Liver (tissue), 9 donors: ENCODE measurements around the gene LIMS3. TPM values are rescaled to one million over a fixed set of nuclear protein-coding genes. Genes with fewer than 3 reads are reported as not detected.
"Not testable (repeated sequence)": the region's sequence is repeated elsewhere in the genome, so short reads cannot be mapped to it uniquely, and the experiment has no call there.

ENCODE experiments used
- DNase-seq: peaks from one replicate; pipeline ENCODE4 v3.0.0-alpha.2; 2017; ENCODE audit warnings: low spot score
- H3K27ac ChIP-seq, 2 donors: one replicate each; pipeline ENCODE4 v1.7.0; 2013; ENCODE audit warnings: inconsistent platforms in 2 of 2, low read length in 2 of 2, control low read depth in 1 of 2, low read depth in 1 of 2, mild to moderate bottlenecking in 1 of 2
- H3K27me3 ChIP-seq, 4 donors: one replicate each; pipeline versions ENCODE4 v1.6.1 to v1.7.0; 2013; ENCODE audit warnings: low read length in 3 of 4, inconsistent platforms in 1 of 4, mild to moderate bottlenecking in 1 of 4, moderate library complexity in 1 of 4; ENCODE audit not compliant: control insufficient read depth in 4 of 4, insufficient read depth in 4 of 4
- H3K36me3 ChIP-seq, 4 donors: one replicate each; pipeline versions ENCODE4 v1.6.1 to v1.7.0; 2013; ENCODE audit warnings: low read length in 3 of 4, mild to moderate bottlenecking in 3 of 4, low read depth in 1 of 4, moderate library complexity in 1 of 4; ENCODE audit not compliant: control insufficient read depth in 4 of 4, insufficient read depth in 3 of 4
- H3K4me1 ChIP-seq, 4 donors: one replicate each; pipeline versions ENCODE4 v1.6.1 to v1.7.0; 2013; ENCODE audit warnings: low read length in 3 of 4, mild to moderate bottlenecking in 3 of 4, moderate library complexity in 1 of 4; ENCODE audit not compliant: control insufficient read depth in 4 of 4, insufficient read depth in 4 of 4
- H3K4me3 ChIP-seq, 3 donors: one replicate each; pipeline versions ENCODE4 v1.6.1 to v1.7.0; 2013; ENCODE audit warnings: low read length in 3 of 3, control low read depth in 1 of 3, low read depth in 1 of 3, mild to moderate bottlenecking in 1 of 3
- H3K9ac ChIP-seq, 2 donors: one replicate each; pipeline ENCODE4 v1.7.0; 2013; ENCODE audit warnings: low read length in 2 of 2, mild to moderate bottlenecking in 2 of 2, moderate library complexity in 2 of 2, control low read depth in 1 of 2, low read depth in 1 of 2
- H3K9me3 ChIP-seq, 4 donors: one replicate each; pipeline versions ENCODE4 v1.6.1 to v1.7.0; 2013; ENCODE audit warnings: low read length in 3 of 4; ENCODE audit not compliant: control insufficient read depth in 4 of 4
- WGBS: extraction: QIAGEN DNeasy Blood & Tissue Kit; methylation state at CpG from one replicate; pipeline ENCODE4 v1.1.7; 2013; 5-methylcytosine and 5-hydroxymethylcytosine counted together
- polyA plus RNA-seq, 2 donors: library from polyadenylated mRNA; stranded (reverse) in 1 of 2; unstranded in 1 of 2; fragments of 200-250 nt in 1 of 2; fragments of >200 nt in 1 of 2; fragmentation: Nextera tagmentation in 1 of 2; extraction: Ambion mirVana in 1 of 2; gene quantifications; one replicate each; pipeline versions ENCODE4 v1.2.1 to v1.2.3, GENCODE V29; 2013 to 2015
- total RNA-seq, 2 donors: library from RNA; depleted of rRNA; stranded (reverse); fragments of >200 nt; gene quantifications; one replicate each; pipeline ENCODE4 v1.2.3, GENCODE V29; 2014
- donor health status: healthy.
- donor health status: healthy.
- donor health status: healthy.
- donor health status: healthy.
- donor health status: healthy.

The LIMS3 gene
- total and polyA plus RNA-seq, 4 donors = 0.03 to 3.7 (median 0.75) TPM; not detected in 1

- H3K27me3 ChIP-seq, H3K9ac ChIP-seq, DNase-seq, H3K27ac ChIP-seq, H3K36me3 ChIP-seq, H3K4me3 ChIP-seq, H3K4me1 ChIP-seq, H3K9me3 ChIP-seq: not testable (repeated sequence)
- no CpG with 5 or more reads among the region's 3 CpGs for WGBS
These were observed 46.9 kb downstream of the LIMS3 start for GRCh38 chr2:109945362-109945761.

DNA sequence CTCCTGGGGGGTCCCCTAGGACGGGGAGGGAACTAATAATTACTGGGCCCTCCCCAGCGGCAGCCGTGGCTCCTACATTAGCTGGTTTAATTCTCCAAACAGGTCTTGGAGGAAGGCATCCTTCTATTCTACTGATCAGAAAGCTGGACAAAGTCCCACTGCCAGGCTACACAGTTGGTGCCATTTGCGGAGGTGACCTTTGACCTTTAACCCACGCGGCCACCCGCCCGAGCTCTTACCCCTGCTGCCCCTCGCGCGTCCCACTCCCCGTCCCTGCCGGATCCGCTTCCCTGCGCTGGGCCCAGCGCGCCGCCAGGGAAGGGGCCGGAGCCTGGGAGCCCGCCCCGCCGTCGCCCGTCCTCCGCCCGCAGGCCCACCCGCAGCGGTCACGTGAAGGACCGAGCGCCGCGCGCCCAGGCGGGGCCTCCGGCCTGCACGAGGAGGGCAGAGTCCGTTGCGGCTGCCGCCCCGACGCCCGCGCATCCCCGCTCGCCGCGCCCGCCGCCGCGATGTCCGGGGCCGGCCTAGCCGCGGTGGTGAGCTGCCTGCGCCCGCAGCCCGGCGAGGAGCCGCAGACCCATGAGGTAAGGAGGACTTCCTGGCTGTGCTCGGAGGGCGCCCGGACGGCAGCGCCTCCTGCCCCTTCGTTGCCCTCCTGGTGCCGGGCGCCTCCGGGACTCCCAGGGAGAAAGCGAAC is 48.9 kb downstream of the LIMS3 start:
- not testable (repeated sequence) for H3K9me3 ChIP-seq, H3K27me3 ChIP-seq, H3K4me1 ChIP-seq, H3K9ac ChIP-seq, H3K36me3 ChIP-seq, H3K27ac ChIP-seq, DNase-seq, H3K4me3 ChIP-seq
- WGBS = no CpG with 5 or more reads among the region's 71 CpGs

GRCh38 chr2:109947959-109948520 is 49.6 kb downstream of the LIMS3 start:
- H3K27ac ChIP-seq, H3K4me1 ChIP-seq, H3K27me3 ChIP-seq, H3K4me3 ChIP-seq, H3K9me3 ChIP-seq, H3K9ac ChIP-seq, H3K36me3 ChIP-seq, DNase-seq: not testable (repeated sequence)
- WGBS = no CpG with 5 or more reads among the region's 31 CpGs

GRCh38 chr2:109950146-109950843 is 51.8 kb downstream of the LIMS3 start:
- H3K4me3 ChIP-seq, H3K9me3 ChIP-seq, H3K27me3 ChIP-seq, H3K4me1 ChIP-seq, H3K36me3 ChIP-seq, H3K9ac ChIP-seq, DNase-seq, H3K27ac ChIP-seq: not testable (repeated sequence)
- WGBS = no CpG with 5 or more reads among the region's 9 CpGs

DNA sequence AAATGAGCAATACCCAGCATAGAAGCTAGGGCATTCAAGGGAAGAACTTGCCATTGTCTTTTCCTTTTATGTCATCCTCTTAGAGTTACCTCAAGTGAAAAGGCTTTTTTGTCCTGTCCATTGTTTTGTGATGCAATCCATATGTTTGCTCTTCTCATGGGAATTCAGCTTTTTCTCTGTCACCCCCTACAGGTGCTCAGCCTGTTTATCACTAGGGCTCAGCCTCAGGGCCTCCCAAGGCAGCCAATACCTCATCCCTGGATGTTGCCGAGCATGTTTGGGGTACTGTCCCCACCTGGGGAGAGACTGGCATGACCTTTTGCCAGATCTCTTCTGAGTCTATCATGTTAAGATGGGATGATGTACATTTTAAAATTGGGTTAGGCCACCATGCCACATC is 65.5 kb downstream of the LIMS3 start:
- not testable (repeated sequence) for H3K9me3 ChIP-seq, H3K9ac ChIP-seq, H3K4me1 ChIP-seq, H3K36me3 ChIP-seq, DNase-seq, H3K4me3 ChIP-seq, H3K27me3 ChIP-seq, H3K27ac ChIP-seq
- no CpG with 5 or more reads among the region's 1 CpG for WGBS

GRCh38 chr2:109965482-109965881 is 67.0 kb downstream of the LIMS3 start:
- not testable (repeated sequence) for H3K9ac ChIP-seq, H3K36me3 ChIP-seq, H3K9me3 ChIP-seq, DNase-seq, H3K27me3 ChIP-seq, H3K27ac ChIP-seq, H3K4me3 ChIP-seq, H3K4me1 ChIP-seq
- WGBS = no CpG with 5 or more reads among the region's 1 CpG

DNA sequence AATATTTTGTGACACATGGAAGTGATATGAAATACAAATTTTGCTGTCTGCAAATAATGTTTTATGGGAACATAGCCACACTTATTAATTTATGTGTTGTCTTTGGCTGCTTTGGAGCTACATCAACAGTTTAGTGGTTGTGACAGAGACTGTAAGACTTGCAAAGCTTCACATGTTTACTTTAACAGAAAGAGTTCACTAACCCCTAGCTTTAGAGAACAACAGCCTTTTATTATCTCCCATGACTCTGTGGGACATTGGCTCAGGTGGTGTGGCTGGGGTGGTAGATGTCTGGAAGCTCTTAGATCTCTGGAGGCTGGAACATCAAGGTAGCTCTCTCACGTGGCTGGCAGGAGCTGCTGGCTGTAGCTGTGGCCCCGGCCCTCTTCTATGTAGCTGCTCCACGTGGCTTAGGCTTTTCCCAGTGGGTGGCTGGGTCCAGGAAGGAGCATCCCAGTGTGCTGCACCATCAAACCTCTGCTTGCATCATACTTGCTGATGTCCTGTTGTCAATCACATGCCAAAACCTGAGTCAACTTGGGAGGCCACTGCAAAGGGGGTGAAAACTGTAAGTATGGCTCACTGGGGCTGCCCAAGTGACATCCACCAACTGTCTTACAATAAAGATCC is 67.7 kb downstream of the LIMS3 start:
- H3K4me3 ChIP-seq, H3K4me1 ChIP-seq, DNase-seq, H3K9ac ChIP-seq, H3K27ac ChIP-seq, H3K9me3 ChIP-seq, H3K36me3 ChIP-seq, H3K27me3 ChIP-seq: not testable (repeated sequence)
- no CpG with 5 or more reads among the region's 3 CpGs for WGBS

DNA sequence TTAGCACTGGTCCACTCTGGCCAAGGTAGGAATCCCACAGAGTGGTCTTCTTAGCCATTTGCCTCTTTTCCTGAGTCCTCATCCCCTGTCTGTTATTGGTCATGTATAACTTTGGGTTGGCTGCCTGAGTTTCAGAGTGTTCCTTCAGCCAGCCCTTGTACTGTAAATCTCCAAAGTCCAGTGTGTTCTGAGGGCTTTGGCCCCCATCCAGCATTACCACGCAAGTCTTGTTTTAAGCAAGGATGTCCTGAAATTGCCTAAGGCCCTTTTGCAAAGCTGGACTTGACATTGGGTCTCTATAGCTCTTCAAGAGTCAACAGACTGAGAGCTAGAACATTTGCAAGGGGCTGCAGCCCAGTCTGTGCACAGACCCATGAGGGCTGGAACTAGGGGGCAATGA is 68.4 kb downstream of the LIMS3 start:
- not testable (repeated sequence) for H3K27me3 ChIP-seq, H3K4me1 ChIP-seq, H3K36me3 ChIP-seq, H3K4me3 ChIP-seq, DNase-seq, H3K9ac ChIP-seq, H3K9me3 ChIP-seq, H3K27ac ChIP-seq
- no CpG with 5 or more reads among the region's 1 CpG for WGBS
